ENCODE measurements around the gene NEK6. TPM values are rescaled to one million over a fixed set of nuclear protein-coding genes. Genes with fewer than 3 reads are reported as not detected.

The NEK6 gene
- total RNA-seq, 2 experiments from 2014 or later, result 5.6 to 16.4 TPM

GRCh38 chr9:124332361-124333202 lies 74.8 kb downstream of the NEK6 start:
- BruUV-seq (replicated peaks), result no TSS peak
- Histone ChIP-seq H4K20me1 (ENCODE audit: insufficient read depth, low read length) (no peaks in the 10 kb centered on the region), H3K9me3 (ENCODE audit: low read length) (no peaks in the 10 kb centered on the region), H3K79me2 (ENCODE audit: insufficient read depth, low read depth, low read length) (no peaks in the 10 kb centered on the region), H2AFZ (ENCODE audit: low read length) (no peak overlapping the region), H3K4me1 (ENCODE audit: insufficient read depth, low read length, poor library complexity, severe bottlenecking) (no peaks in the 10 kb centered on the region), H3K4me3 (ENCODE audit: low read depth, low read length, poor library complexity, severe bottlenecking) (no peak overlapping the region), H3K36me3 (ENCODE audit: insufficient read depth, low read length) (0 out of 2 replicates have a peak, but pooled peaks cover 3% of the 10 kb centered on the region), H3K9me2 (ENCODE audit: insufficient read depth, low read length) (no peaks in the 10 kb centered on the region), H3K27ac (ENCODE audit: low read depth, low read length, poor library complexity, severe bottlenecking) (no peak overlapping the region), H3K4me2 (ENCODE audit: low read length) (no peak overlapping the region)
- intact Hi-C loops (cut with micrococcal nuclease; ENCODE audit: unreplicated experiment), result no loop called here
- ChIA-PET POLR2A (no interaction called here), CTCF (ENCODE audit: unreplicated experiment) (no interaction called here)
- TF ChIP-seq CTCF (conservative IDR thresholded peaks at IDR 0.05; ENCODE audit: low read length) (no peak), EZH2phosphoT487 (IDR thresholded peaks at IDR 0.05; ENCODE audit: borderline replicate concordance, low read depth, low read length) (no peak)
- DNase-seq (ENCODE audit: low spot score), result no peak

GRCh38 chr9:124333203-124333579 lies 75.4 kb downstream of the NEK6 start:
- BruUV-seq (replicated peaks), result no TSS peak
- intact Hi-C loops (cut with micrococcal nuclease; ENCODE audit: unreplicated experiment), result no loop called here

More at GRCh38 chr9:124333203-124333579, 75.4 kb downstream of the NEK6 start:
- ChIA-PET CTCF (ENCODE audit: unreplicated experiment) (no interaction called here), POLR2A (no interaction called here)
- no peaks in the 10 kb centered on the region for H3K79me2 ChIP-seq (ENCODE audit: insufficient read depth, low read depth, low read length)
- no peaks in the 10 kb centered on the region for H3K4me1 ChIP-seq (ENCODE audit: insufficient read depth, low read length, poor library complexity, severe bottlenecking)
- no peak overlapping the region for H3K4me2 ChIP-seq (ENCODE audit: low read length)
- H2AFZ ChIP-seq (ENCODE audit: low read length), result no peak overlapping the region
- TF ChIP-seq CTCF (conservative IDR thresholded peaks at IDR 0.05; ENCODE audit: low read length), result no peak
- no peak for TF ChIP-seq EZH2phosphoT487 (IDR thresholded peaks at IDR 0.05; ENCODE audit: borderline replicate concordance, low read depth, low read length)
- no peaks in the 10 kb centered on the region for H3K9me3 ChIP-seq (ENCODE audit: low read length)
- no peak overlapping the region for H3K4me3 ChIP-seq (ENCODE audit: low read depth, low read length, poor library complexity, severe bottlenecking)
- H3K36me3 ChIP-seq (ENCODE audit: insufficient read depth, low read length), result 0 out of 2 replicates have a peak, but pooled peaks cover 8% of the 10 kb centered on the region
- no peak for DNase-seq (ENCODE audit: low spot score)
- no peak overlapping the region for H3K27ac ChIP-seq (ENCODE audit: low read depth, low read length, poor library complexity, severe bottlenecking)
- H3K9me2 ChIP-seq (ENCODE audit: insufficient read depth, low read length), result no peaks in the 10 kb centered on the region
- no peaks in the 10 kb centered on the region for H4K20me1 ChIP-seq (ENCODE audit: insufficient read depth, low read length)
